ENCODE results near the gene SWI5.

- TF ChIP-seq CTCF (IDR thresholded peaks at IDR 0.05): no peak
- no peak for TF ChIP-seq POLR2A (IDR thresholded peaks at IDR 0.05)
- TF ChIP-seq POLR2AphosphoS5 (IDR thresholded peaks at IDR 0.05): no peak
These were observed 30.5 kb upstream of the SWI5 start for GRCh38 chr9:128245421-128246151.

Data from prostate gland (tissue), 2 donors.